Choroid plexus epithelial cell (primary cell): ENCODE data around the gene KLF13.

Source experiments
- DNase-seq: peaks from one replicate; pipeline ENCODE4 v3.0.0-alpha.2; 2010; ENCODE audit warnings: low read depth
- H3K4me3 ChIP-seq: 2 replicates; pipeline ENCODE4 v1.5.1; 2011; ENCODE audit warnings: low read depth, mild to moderate bottlenecking, control low read depth, low read length, moderate library complexity
- CTCF ChIP-seq: conservative IDR thresholded peaks from 2 replicates; pipeline ENCODE4 v1.5.1; 2011; ENCODE audit warnings: low read depth, mild to moderate bottlenecking, control low read depth, inconsistent platforms, low read length, moderate library complexity

The KLF13 gene

GRCh38 chr15:31329640-31330010, 3.0 kb downstream of the KLF13 start:
- DNase-seq: no peak
- no peak for TF ChIP-seq CTCF
- peak overlapping the region; percentile 77 for H3K4me3 ChIP-seq

GRCh38 chr15:31330111-31330785, 3.6 kb downstream of the KLF13 start:
- TF ChIP-seq CTCF: no peak
- no peak for DNase-seq
- H3K4me3 ChIP-seq: no peak overlapping the region

- no peak for TF ChIP-seq CTCF
- no peak overlapping the region for H3K4me3 ChIP-seq
- DNase-seq: no peak
Measured at GRCh38 chr15:31330836-31331235, 4.2 kb downstream of the KLF13 start.

- no peak overlapping the region for H3K4me3 ChIP-seq
Measured at GRCh38 chr15:31331389-31331788, 4.8 kb downstream of the KLF13 start.

GRCh38 chr15:31332020-31332680, 5.5 kb downstream of the KLF13 start:
- TF ChIP-seq CTCF: no peak
- H3K4me3 ChIP-seq: no peak overlapping the region
- DNase-seq: no peak

More at GRCh38 chr15:31331389-31331788, 4.8 kb downstream of the KLF13 start:
- no peak for TF ChIP-seq CTCF
- no peak for DNase-seq

GRCh38 chr15:31332681-31333071, 6.0 kb downstream of the KLF13 start:
- H3K4me3 ChIP-seq: no peak overlapping the region
- TF ChIP-seq CTCF: no peak

GRCh38 chr15:31333119-31333518, 6.5 kb downstream of the KLF13 start:
- DNase-seq: no peak
- no peak overlapping the region for H3K4me3 ChIP-seq
- no peak for TF ChIP-seq CTCF

More at GRCh38 chr15:31332681-31333071, 6.0 kb downstream of the KLF13 start:
- no peak for DNase-seq
